ENCODE results near the gene PPP1R26. TPM values are rescaled to one million over a fixed set of nuclear protein-coding genes. Genes with fewer than 3 reads are reported as not detected.
"Not testable (repeated sequence)": the region's sequence is repeated elsewhere in the genome, so short reads cannot be mapped to it uniquely, and the experiment has no call there.

PPP1R26 gene
- polyA plus RNA-seq, 6 donors from 2014 or later: 0.27 to 0.47 (median 0.37) TPM; not detected in 3

DNA sequence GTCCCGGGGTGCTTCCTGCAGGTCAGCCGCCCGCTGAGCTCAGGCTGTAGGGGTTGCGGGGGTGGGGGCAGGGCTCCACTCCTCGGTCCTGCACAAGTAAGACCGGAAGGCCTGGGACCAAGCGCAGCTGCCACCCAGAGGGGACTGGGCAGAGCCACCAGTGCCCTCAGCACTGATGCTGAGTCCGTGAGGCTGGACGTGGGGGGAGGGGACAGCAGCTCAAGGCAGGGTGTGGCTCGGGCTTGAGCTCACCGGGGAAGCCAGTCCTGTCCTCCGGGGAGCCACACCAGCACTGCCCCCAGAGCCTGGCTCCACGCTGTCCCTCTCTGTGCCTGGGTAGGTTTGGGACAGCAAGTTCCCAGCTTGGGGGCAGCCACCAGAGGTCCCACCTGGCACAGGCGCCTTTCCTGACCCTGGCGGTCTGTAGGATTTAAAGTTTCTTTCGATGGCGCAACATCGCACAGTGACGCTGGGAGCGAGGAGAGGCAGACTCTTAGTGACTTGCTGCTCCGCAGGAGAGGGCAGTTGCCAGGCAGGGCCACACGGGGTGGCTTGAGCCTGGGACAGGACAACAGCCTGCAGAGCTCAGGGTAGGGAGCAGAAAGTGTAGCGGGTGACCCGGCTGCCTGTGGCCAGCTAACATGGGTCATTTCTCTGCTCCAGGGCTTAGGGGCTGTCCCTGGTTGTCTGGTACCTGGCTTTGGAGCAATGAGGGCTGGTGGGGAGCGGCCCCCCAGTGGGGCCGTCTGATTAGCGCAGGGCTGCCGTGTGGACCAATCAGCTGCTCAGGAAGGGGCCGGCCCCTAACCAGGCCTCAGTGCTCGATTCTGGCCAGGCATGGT is 47.4 kb downstream of the PPP1R26 start:
- H3K4me3 Mint-ChIP-seq: no peak overlapping the region
- H3K36me3 Mint-ChIP-seq: no peaks in the 10 kb centered on the region
- H3K27me3 Mint-ChIP-seq: peaks cover 13 to 33% (median 15%) of the 10 kb centered on the region in 3 donors
- DNase-seq (no peak), ATAC-seq (ENCODE audit: low read depth in 2 of 2) (no peak)
- H3K27ac Mint-ChIP-seq: no peak overlapping the region
- H3K4me1 Mint-ChIP-seq: peaks cover 0 to 3% (median 0%) of the 10 kb centered on the region in 3 donors
- H3K9me3 Mint-ChIP-seq: peaks cover 0 to 5% (median 0%) of the 10 kb centered on the region in 7 donors

GRCh38 chr9:135528842-135529435 is 49.4 kb downstream of the PPP1R26 start:
- H3K9me3 Mint-ChIP-seq; DNase-seq; ATAC-seq (ENCODE audit: low read depth in 2 of 2); H3K36me3 Mint-ChIP-seq; H3K27ac Mint-ChIP-seq; H3K4me3 Mint-ChIP-seq; H3K4me1 Mint-ChIP-seq: not testable (repeated sequence)
- H3K27me3 Mint-ChIP-seq: peaks cover 16 to 31% (median 25%) of the 10 kb centered on the region in 3 donors

- H3K36me3 Mint-ChIP-seq: no peaks in the 10 kb centered on the region
- H3K4me3 Mint-ChIP-seq: no peak overlapping the region
- no peak overlapping the region for H3K27ac Mint-ChIP-seq
- peaks cover 0 to 5% (median 0%) of the 10 kb centered on the region in 7 donors for H3K9me3 Mint-ChIP-seq
- H3K27me3 Mint-ChIP-seq: peaks cover 27 to 40% (median 27%) of the 10 kb centered on the region in 3 donors
- ATAC-seq (ENCODE audit: low read depth in 2 of 2): no peak
- peaks cover 0 to 5% (median 3%) of the 10 kb centered on the region in 3 donors for H3K4me1 Mint-ChIP-seq
- DNase-seq: no peak
Measured at GRCh38 chr9:135530146-135530545, 50.6 kb downstream of the PPP1R26 start.

DNA sequence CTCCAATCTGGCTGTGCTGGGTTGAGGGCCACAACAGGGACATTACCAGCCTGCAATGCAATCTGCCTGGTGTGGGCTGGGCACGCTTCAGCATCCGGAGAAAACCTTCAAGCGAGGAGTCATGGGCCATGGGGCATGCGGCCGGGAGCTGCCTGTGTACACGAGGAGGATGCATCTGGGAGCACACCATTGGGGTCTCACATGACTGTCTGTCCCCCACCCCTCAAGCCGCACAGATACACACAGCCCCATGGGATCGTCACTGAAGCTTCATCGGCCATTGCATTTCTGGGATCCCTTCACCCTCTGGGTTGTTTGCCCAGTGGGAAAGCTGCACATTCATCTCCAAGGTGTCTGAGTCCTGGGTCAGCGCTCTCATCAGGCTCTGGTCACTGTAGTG is 51.5 kb downstream of the PPP1R26 start:
- Mint-ChIP-seq H3K4me1 (peaks cover 0 to 5% (median 3%) of the 10 kb centered on the region in 3 donors), H3K36me3 (no peaks in the 10 kb centered on the region), H3K27me3 (peaks cover 27 to 40% (median 27%) of the 10 kb centered on the region in 3 donors), H3K4me3 (no peak overlapping the region), H3K27ac (no peak overlapping the region), H3K9me3 (peaks cover 0 to 5% (median 0%) of the 10 kb centered on the region in 7 donors)
- DNase-seq (no peak), ATAC-seq (ENCODE audit: low read depth in 2 of 2) (no peak)

GRCh38 chr9:135533113-135533512 is 53.5 kb downstream of the PPP1R26 start:
- H3K27me3 Mint-ChIP-seq: peaks cover 27 to 47% (median 37%) of the 10 kb centered on the region in 3 donors
- H3K4me3 Mint-ChIP-seq: no peak overlapping the region
- peaks cover 0 to 5% (median 0%) of the 10 kb centered on the region in 7 donors for H3K9me3 Mint-ChIP-seq
- H3K4me1 Mint-ChIP-seq: peaks cover 0 to 5% (median 3%) of the 10 kb centered on the region in 3 donors
- no peak for ATAC-seq (ENCODE audit: low read depth in 2 of 2)
- DNase-seq: no peak
- H3K36me3 Mint-ChIP-seq: no peaks in the 10 kb centered on the region
- H3K27ac Mint-ChIP-seq: no peak overlapping the region

DNA sequence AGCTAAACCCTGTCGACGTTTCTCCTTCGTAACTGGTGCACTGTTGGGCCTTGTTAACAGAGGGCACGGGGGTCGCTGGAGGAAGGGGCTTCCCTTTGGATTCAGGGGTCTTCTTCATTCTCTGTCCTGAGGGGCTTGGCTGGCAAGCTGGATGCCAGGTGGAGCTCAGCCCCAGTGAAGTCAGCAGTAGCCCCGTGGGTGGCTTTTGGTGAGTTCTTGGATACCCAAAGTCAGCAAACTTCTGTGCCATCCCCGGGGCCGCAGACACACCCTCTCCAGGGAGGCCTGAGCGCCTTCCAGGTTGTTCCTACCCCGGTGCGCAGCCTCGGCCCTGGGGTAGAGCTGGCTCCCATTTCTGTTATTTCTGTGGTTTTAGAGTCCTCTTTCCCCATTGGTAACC is 54.1 kb downstream of the PPP1R26 start:
- no peak overlapping the region for H3K27ac Mint-ChIP-seq
- no peaks in the 10 kb centered on the region for H3K36me3 Mint-ChIP-seq
- H3K4me1 Mint-ChIP-seq: peaks cover 0 to 5% (median 0%) of the 10 kb centered on the region in 3 donors
- H3K9me3 Mint-ChIP-seq: peaks cover 0 to 5% (median 0%) of the 10 kb centered on the region in 7 donors
- H3K27me3 Mint-ChIP-seq: peaks cover 27 to 47% (median 37%) of the 10 kb centered on the region in 3 donors
- DNase-seq: no peak
- ATAC-seq (ENCODE audit: low read depth in 2 of 2): no peak
- H3K4me3 Mint-ChIP-seq: no peak overlapping the region

- not testable (repeated sequence) for ATAC-seq (ENCODE audit: low read depth in 2 of 2); H3K36me3 Mint-ChIP-seq; H3K9me3 Mint-ChIP-seq; DNase-seq; H3K4me1 Mint-ChIP-seq
- Mint-ChIP-seq H3K27ac (peak overlapping the region in 1 of 6 donors; percentile 48), H3K4me3 (peak overlapping the region in 1 of 8 donors; percentile 7), H3K27me3 (peaks cover 30 to 44% (median 37%) of the 10 kb centered on the region in 3 donors)
Measured at GRCh38 chr9:135534192-135534711, 54.7 kb downstream of the PPP1R26 start.

- ATAC-seq (ENCODE audit: low read depth in 2 of 2); H3K4me3 Mint-ChIP-seq; DNase-seq; H3K4me1 Mint-ChIP-seq; H3K36me3 Mint-ChIP-seq; H3K9me3 Mint-ChIP-seq: not testable (repeated sequence)
- H3K27me3 Mint-ChIP-seq: peaks cover 35 to 44% (median 36%) of the 10 kb centered on the region in 3 donors
- H3K27ac Mint-ChIP-seq: peak overlapping the region in 1 of 6 donors; percentile 48
Measured at GRCh38 chr9:135534826-135535225, 55.2 kb downstream of the PPP1R26 start.

DNA sequence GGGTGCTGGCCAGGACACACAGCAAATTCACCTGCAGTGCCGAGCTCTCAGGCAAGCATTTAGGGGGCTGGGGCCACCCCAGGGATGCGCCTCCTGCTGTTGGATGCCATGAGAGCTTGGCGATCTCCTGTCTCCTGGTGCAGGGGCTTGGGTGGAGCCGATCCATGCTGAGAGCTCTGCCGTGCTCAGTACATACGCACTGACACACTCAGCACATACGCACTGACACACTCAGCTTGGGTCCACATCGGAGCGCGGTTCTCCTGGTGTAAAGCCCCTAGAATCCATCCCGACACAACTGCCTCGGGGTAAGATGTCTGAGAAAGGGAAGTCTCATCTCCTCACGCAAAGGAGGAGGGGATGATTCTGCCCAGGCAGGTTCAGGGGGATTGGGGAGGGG is 56.0 kb downstream of the PPP1R26 start:
- ATAC-seq (ENCODE audit: low read depth in 2 of 2); H3K4me3 Mint-ChIP-seq; H3K27ac Mint-ChIP-seq; H3K9me3 Mint-ChIP-seq; DNase-seq; H3K36me3 Mint-ChIP-seq; H3K4me1 Mint-ChIP-seq: not testable (repeated sequence)
- peaks cover 39 to 44% (median 43%) of the 10 kb centered on the region in 3 donors for H3K27me3 Mint-ChIP-seq

GRCh38 chr9:135536216-135536615 is 56.6 kb downstream of the PPP1R26 start:
- no peaks in the 10 kb centered on the region for H3K9me3 Mint-ChIP-seq
- no peak for ATAC-seq (ENCODE audit: low read depth in 2 of 2)
- H3K27me3 Mint-ChIP-seq: peaks cover 34 to 43% (median 38%) of the 10 kb centered on the region in 3 donors
- H3K4me3 Mint-ChIP-seq: no peak overlapping the region
- peaks cover 0 to 5% (median 0%) of the 10 kb centered on the region in 3 donors for H3K4me1 Mint-ChIP-seq
- H3K27ac Mint-ChIP-seq: no peak overlapping the region
- no peaks in the 10 kb centered on the region for H3K36me3 Mint-ChIP-seq
- no peak for DNase-seq

Other genes starting within 250 kb of the PPP1R26 start
- 10 to 100 TPM; 41.5 to 57.9 (median 45.5) TPM for gene MRPS2, start 20.9 kb downstream of the PPP1R26 start, polyA plus RNA-seq (ENCODE audit: low read depth in 6 of 6)
- not detected for gene LCN1, start 41.7 kb downstream of the PPP1R26 start, polyA plus RNA-seq (ENCODE audit: low read depth in 6 of 6)
- gene OBP2A, start 66.3 kb downstream of the PPP1R26 start, polyA plus RNA-seq (ENCODE audit: low read depth in 6 of 6): not detected
- not detected for gene PAEP, start 82.0 kb downstream of the PPP1R26 start, polyA plus RNA-seq (ENCODE audit: low read depth in 6 of 6)
- not detected for gene GLT6D1, start 159.8 kb downstream of the PPP1R26 start, polyA plus RNA-seq (ENCODE audit: low read depth in 6 of 6)
- gene LCN9, start 183.5 kb downstream of the PPP1R26 start, polyA plus RNA-seq (ENCODE audit: low read depth in 6 of 6): not detected
- gene SOHLH1, start 219.7 kb downstream of the PPP1R26 start, polyA plus RNA-seq (ENCODE audit: low read depth in 6 of 6): not detected
- not detected for gene KCNT1, start 222.4 kb downstream of the PPP1R26 start, polyA plus RNA-seq (ENCODE audit: low read depth in 6 of 6)

All from naive B cell (primary cell).